Measurements from ENCODE around the gene STARD4. TPM values are rescaled to one million over a fixed set of nuclear protein-coding genes. Genes with fewer than 3 reads are reported as not detected.

STARD4 gene
- total RNA-seq, 4 donors from 2014 or later, result 2.2 to 6.4 (median 3.2) TPM

GRCh38 chr5:111551161-111551560, 38.8 kb upstream of the STARD4 start:
- WGBS, result 91% methylated on average over 1 of the region's 1 CpG
- DNase-seq (ENCODE audit: low spot score in 2 of 2), result no peak
- Histone ChIP-seq H3K36me3 (no peaks in the 10 kb centered on the region), H3K4me3 (no peak overlapping the region), H3K4me1 (peaks cover 29% of the 10 kb centered on the region), H3K27ac (no peak overlapping the region), H3K9me3 (no peaks in the 10 kb centered on the region), H3K27me3 (no peaks in the 10 kb centered on the region)
- no peak for TF ChIP-seq POLR2AphosphoS5 (IDR thresholded peaks at IDR 0.05)
- TF ChIP-seq POLR2A (IDR thresholded peaks at IDR 0.05), result no peak
- TF ChIP-seq EP300 (IDR thresholded peaks at IDR 0.05), result no peak
- no peak for TF ChIP-seq CTCF (IDR thresholded peaks at IDR 0.05)

GRCh38 chr5:111550282-111551020, 38.1 kb upstream of the STARD4 start:
- H3K27ac ChIP-seq, result no peak overlapping the region
- no peak for TF ChIP-seq POLR2A (IDR thresholded peaks at IDR 0.05)
- peak; percentile 36 to 54 for TF ChIP-seq CTCF (IDR thresholded peaks at IDR 0.05)
- no peak for TF ChIP-seq EP300 (IDR thresholded peaks at IDR 0.05)
- TF ChIP-seq POLR2AphosphoS5 (IDR thresholded peaks at IDR 0.05), result peak in 1 of 3 donors; percentile 77
- DNase-seq (ENCODE audit: low spot score in 2 of 2), result peak; percentile 82 to 86
- H3K36me3 ChIP-seq, result no peaks in the 10 kb centered on the region
- H3K9me3 ChIP-seq, result no peaks in the 10 kb centered on the region
- H3K4me1 ChIP-seq, result peaks cover 29% of the 10 kb centered on the region
- no peak overlapping the region for H3K4me3 ChIP-seq
- WGBS, result 21% methylated on average over 7 of the region's 8 CpGs
- H3K27me3 ChIP-seq, result no peaks in the 10 kb centered on the region

- Histone ChIP-seq H3K27ac (no peak overlapping the region), H3K4me3 (no peak overlapping the region), H3K4me1 (peaks cover 29% of the 10 kb centered on the region), H3K9me3 (no peaks in the 10 kb centered on the region), H3K27me3 (no peaks in the 10 kb centered on the region), H3K36me3 (no peaks in the 10 kb centered on the region)
- DNase-seq (ENCODE audit: low spot score in 2 of 2), result no peak
- no peak for TF ChIP-seq EP300 (IDR thresholded peaks at IDR 0.05)
- TF ChIP-seq CTCF (IDR thresholded peaks at IDR 0.05), result no peak
- TF ChIP-seq POLR2A (IDR thresholded peaks at IDR 0.05), result no peak
- TF ChIP-seq POLR2AphosphoS5 (IDR thresholded peaks at IDR 0.05), result no peak
- WGBS, result 79% methylated on average over 6 of the region's 6 CpGs
These were observed 36.8 kb upstream of the STARD4 start for GRCh38 chr5:111548992-111549649.

GRCh38 chr5:111548348-111548950, 36.1 kb upstream of the STARD4 start:
- WGBS, result 51% methylated on average over 6 of the region's 6 CpGs
- no peaks in the 10 kb centered on the region for H3K9me3 ChIP-seq
- no peak overlapping the region for H3K27ac ChIP-seq
- H3K27me3 ChIP-seq, result no peaks in the 10 kb centered on the region
- no peak overlapping the region for H3K4me3 ChIP-seq
- H3K4me1 ChIP-seq, result peaks cover 29% of the 10 kb centered on the region
- no peak for DNase-seq (ENCODE audit: low spot score in 2 of 2)
- no peaks in the 10 kb centered on the region for H3K36me3 ChIP-seq
- TF ChIP-seq EP300 (IDR thresholded peaks at IDR 0.05), result no peak
- TF ChIP-seq CTCF (IDR thresholded peaks at IDR 0.05), result no peak
- TF ChIP-seq POLR2A (IDR thresholded peaks at IDR 0.05), result no peak
- no peak for TF ChIP-seq POLR2AphosphoS5 (IDR thresholded peaks at IDR 0.05)

GRCh38 chr5:111545031-111545430, 32.7 kb upstream of the STARD4 start:
- 51% methylated on average over 1 of the region's 1 CpG for WGBS
- DNase-seq (ENCODE audit: low spot score in 2 of 2), result no peak
- Histone ChIP-seq H3K4me3 (no peak overlapping the region), H3K27ac (no peak overlapping the region), H3K27me3 (no peaks in the 10 kb centered on the region), H3K4me1 (peaks cover 10% of the 10 kb centered on the region), H3K36me3 (no peaks in the 10 kb centered on the region), H3K9me3 (no peaks in the 10 kb centered on the region)
- TF ChIP-seq POLR2AphosphoS5 (IDR thresholded peaks at IDR 0.05) (no peak), EP300 (IDR thresholded peaks at IDR 0.05) (no peak), CTCF (IDR thresholded peaks at IDR 0.05) (no peak), POLR2A (IDR thresholded peaks at IDR 0.05) (no peak)
